Lower lobe of right lung (tissue), 2 donors: Measurements from ENCODE around the gene CSMD2. TPM values are rescaled to one million over a fixed set of nuclear protein-coding genes. Genes with fewer than 3 reads are reported as not detected.

Experiments used
- ATAC-seq, 2 donors: fragments of 200-7000 bp; cut with Tn5 transposase; one replicate each; pipeline ENCODE4 v1.9.1; 2020 to 2022; ENCODE audit warnings: mild to moderate bottlenecking in 2 of 2, moderate library complexity in 2 of 2
- DNase-seq: peaks from one replicate; pipeline ENCODE4 v3.0.0-alpha.2; 2020
- H3K27ac ChIP-seq: fragments of 200-600 bp; one replicate; pipeline ENCODE4 v1.8.0; 2022
- H3K27me3 ChIP-seq: fragments of 200-600 bp; one replicate; pipeline ENCODE4 v1.8.0; 2022; ENCODE audit warnings: low read depth
- H3K36me3 ChIP-seq: fragments of 200-600 bp; one replicate; pipeline ENCODE4 v1.8.0; 2022; ENCODE audit warnings: mild to moderate bottlenecking
- H3K4me1 ChIP-seq: fragments of 200-600 bp; one replicate; pipeline ENCODE4 v1.8.0; 2022
- H3K4me3 ChIP-seq: fragments of 200-600 bp; one replicate; pipeline ENCODE4 v1.8.0; 2022; ENCODE audit warnings: mild to moderate bottlenecking
- H3K9me3 ChIP-seq: fragments of 200-600 bp; one replicate; pipeline ENCODE4 v1.8.0; 2022
- CTCF ChIP-seq: fragments of 200-600 bp; IDR thresholded peaks from one replicate; pipeline ENCODE4 v1.8.0; 2022; ENCODE audit warnings: antibody characterized with exemption, mild to moderate bottlenecking
- intact Hi-C: fragments of 100-400 bp; cut with DNase I; formaldehyde crosslinking; loops from one replicate; pipeline ENCODE4 v1.11.0; 2022
- total RNA-seq: library from RNA; stranded (reverse); fragmentation: NEBNext Ultra II Directional; extraction: Animal tissue kit (Norgen Biotek cat#: 25700); gene quantifications from one replicate; pipeline ENCODE4 v1.2.1, GENCODE V29; 2021
- donor health status: DM: no; HTN: yes; CAD: no; lungs with severe emphysema.

The CSMD2 gene
- total RNA-seq, 1 donor from 2014 or later = 1.1 TPM

- H3K4me3 ChIP-seq = no peak overlapping the region
- peaks cover 9% of the 10 kb centered on the region for H3K27me3 ChIP-seq
- intact Hi-C loops = no loop called here
- H3K4me1 ChIP-seq = no peaks in the 10 kb centered on the region
- no peak overlapping the region for H3K27ac ChIP-seq
- ATAC-seq = no peak
- no peak for DNase-seq
- TF ChIP-seq CTCF = no peak
- H3K36me3 ChIP-seq = no peaks in the 10 kb centered on the region
- H3K9me3 ChIP-seq = no peaks in the 10 kb centered on the region
Observed at GRCh38 chr1:34153246-34153645, 11.8 kb downstream of the CSMD2 start.

DNA sequence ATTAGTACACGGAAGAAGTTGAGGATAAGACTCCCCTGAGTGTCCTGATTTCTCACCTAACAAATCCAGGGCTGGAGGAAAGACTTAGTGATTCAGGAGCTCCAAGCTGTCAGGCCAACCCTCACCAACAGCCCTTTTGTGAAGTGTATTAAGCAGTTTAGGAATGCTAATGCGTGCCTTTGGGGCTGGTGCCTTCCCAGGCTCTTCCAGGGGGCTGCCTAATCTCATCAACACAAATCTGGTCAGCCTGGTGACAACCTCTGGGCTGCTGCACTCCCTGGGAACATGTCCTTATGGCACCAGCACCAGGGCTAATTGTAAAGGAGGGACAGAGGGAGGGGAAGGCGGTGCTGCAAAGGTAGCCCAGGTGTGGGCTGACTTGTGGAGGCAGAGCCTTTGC, 15.5 kb downstream of the CSMD2 start:
- DNase-seq (no peak), ATAC-seq (no peak)
- Histone ChIP-seq H3K4me1 (no peaks in the 10 kb centered on the region), H3K36me3 (no peaks in the 10 kb centered on the region), H3K27me3 (peaks cover 19% of the 10 kb centered on the region), H3K9me3 (no peaks in the 10 kb centered on the region), H3K27ac (no peak overlapping the region), H3K4me3 (no peak overlapping the region)
- intact Hi-C loops = no loop called here
- TF ChIP-seq CTCF = no peak

- no peak for ATAC-seq
- Histone ChIP-seq H3K9me3 (no peaks in the 10 kb centered on the region), H3K4me1 (no peaks in the 10 kb centered on the region), H3K27ac (no peak overlapping the region), H3K36me3 (no peaks in the 10 kb centered on the region), H3K27me3 (peaks cover 17% of the 10 kb centered on the region), H3K4me3 (no peak overlapping the region)
- intact Hi-C loops = no loop called here
- no peak for DNase-seq
- TF ChIP-seq CTCF = no peak
Observed at GRCh38 chr1:34147301-34147700, 17.7 kb downstream of the CSMD2 start.

GRCh38 chr1:34144766-34145165, 20.3 kb downstream of the CSMD2 start:
- ATAC-seq = no peak

GRCh38 chr1:34143975-34144374, 21.1 kb downstream of the CSMD2 start:
- intact Hi-C loops = no loop called here

More at GRCh38 chr1:34144766-34145165, 20.3 kb downstream of the CSMD2 start:
- Histone ChIP-seq H3K4me3 (no peak overlapping the region), H3K9me3 (no peaks in the 10 kb centered on the region), H3K36me3 (no peaks in the 10 kb centered on the region), H3K27ac (no peak overlapping the region), H3K27me3 (peaks cover 14% of the 10 kb centered on the region), H3K4me1 (no peaks in the 10 kb centered on the region)
- no peak for TF ChIP-seq CTCF
- DNase-seq = no peak
- intact Hi-C loops = no loop called here

More at GRCh38 chr1:34143975-34144374, 21.1 kb downstream of the CSMD2 start:
- H3K36me3 ChIP-seq = no peaks in the 10 kb centered on the region
- peaks cover 14% of the 10 kb centered on the region for H3K27me3 ChIP-seq
- no peaks in the 10 kb centered on the region for H3K9me3 ChIP-seq
- H3K4me1 ChIP-seq = no peaks in the 10 kb centered on the region
- no peak for DNase-seq
- no peak for ATAC-seq
- no peak for TF ChIP-seq CTCF
- H3K4me3 ChIP-seq = no peak overlapping the region
- H3K27ac ChIP-seq = no peak overlapping the region
